Dedifferentiated amniotic fluid mesenchymal stem cell (primary cell): ENCODE results near the gene PLG.
"Not testable (repeated sequence)": the region's sequence is repeated elsewhere in the genome, so short reads cannot be mapped to it uniquely, and the experiment has no call there.

Source experiments
- DNase-seq: peaks from one replicate; pipeline ENCODE4 v3.0.0-alpha.2; 2016; ENCODE audit errors: extremely low spot score

PLG gene

DNA sequence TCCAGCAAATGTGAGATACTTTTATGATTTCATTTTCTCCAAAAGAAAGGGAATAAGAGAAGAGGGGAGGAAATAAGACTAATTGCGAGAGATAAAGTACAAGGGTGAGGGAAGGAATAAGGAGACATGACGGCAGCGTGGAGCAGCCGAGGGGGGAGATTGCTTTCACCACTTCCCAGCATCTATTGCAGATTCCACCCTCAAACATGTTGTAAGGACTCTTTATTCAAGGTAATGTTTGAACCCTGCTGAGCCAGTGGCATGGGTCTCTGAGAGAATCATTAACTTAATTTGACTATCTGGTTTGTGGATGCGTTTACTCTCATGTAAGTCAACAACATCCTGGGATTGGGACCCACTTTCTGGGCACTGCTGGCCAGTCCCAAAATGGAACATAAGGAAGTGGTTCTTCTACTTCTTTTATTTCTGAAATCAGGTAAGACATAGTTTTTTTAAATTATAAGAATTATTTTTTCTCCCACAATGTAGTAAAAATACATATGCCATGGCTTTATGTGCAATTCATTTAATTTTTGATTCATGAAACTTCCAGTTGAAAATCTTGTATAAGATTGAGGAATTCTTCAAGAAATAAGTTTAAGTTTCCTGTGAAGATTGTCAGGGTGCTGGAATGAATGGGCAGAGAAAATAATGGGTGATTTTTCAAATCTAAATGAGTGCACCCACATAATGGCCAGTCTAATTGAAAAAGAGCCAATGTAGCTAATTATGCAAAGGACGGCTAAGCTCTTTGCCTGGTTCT is at the start of gene PLG:
PLG (plus strand) TSS at position 327 of the 763 bp plus-strand sequence; CDS start at position 388, 61 bp downstream.
- not testable (repeated sequence) for DNase-seq

DNA sequence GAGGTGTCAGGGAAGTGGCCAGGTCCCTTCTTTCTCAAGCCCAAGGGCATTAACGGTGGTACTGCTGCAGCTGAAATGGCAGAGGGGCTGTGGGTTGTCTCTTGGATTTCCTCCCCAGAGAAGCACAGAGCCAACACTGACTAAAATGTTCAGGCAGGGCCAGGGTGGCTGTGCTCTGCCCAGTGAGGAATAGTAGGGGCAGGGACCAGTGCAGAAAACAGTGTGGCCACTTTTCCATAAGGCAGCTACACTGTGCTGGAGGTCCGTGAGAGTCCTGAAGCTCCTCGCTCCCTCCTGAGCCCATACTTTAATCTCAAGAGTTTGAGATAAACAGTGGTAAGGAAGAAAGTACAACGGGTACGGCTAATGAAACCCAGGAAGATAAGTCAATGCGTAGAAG is 42.5 kb upstream of the PLG start:
- no peak for DNase-seq

DNA sequence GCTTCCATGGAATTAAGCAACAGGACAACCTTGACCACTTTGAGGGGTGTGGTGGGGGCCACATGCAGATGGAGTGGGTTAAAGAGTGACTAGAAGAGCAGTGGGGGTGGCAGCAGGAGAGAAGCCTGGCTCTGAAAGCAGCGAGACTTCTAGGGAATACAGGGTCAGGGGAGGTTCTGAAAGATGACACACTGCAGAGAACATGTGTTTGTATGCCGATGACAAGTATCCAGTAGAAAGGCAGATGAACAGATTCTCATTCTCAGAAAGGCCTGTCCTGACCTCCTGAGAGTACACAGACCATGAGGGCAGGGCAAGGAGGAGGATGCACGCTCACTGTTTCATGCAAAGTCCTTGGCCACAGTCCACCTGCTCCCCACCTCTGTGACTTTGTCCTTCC is 40.8 kb upstream of the PLG start:
- no peak for DNase-seq

DNA sequence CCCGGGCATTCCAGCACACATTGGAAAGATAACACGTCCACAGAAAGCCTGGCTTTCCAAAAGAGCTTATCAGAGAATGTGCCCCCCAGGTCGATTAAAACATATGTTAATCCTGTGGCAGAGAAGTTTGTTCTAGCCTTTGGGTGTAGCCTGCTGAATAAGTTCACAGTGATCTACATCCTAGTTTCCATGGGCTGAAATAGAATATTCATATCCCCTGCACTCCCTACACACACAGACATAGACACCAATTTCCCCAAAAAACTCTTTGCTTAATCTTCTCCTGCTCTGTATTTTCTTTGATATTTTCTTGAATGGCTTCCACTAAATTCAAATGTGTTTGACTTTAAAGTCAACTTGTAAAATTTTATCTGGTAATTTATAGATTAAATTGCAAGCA is 39.6 kb upstream of the PLG start:
- DNase-seq = no peak

DNA sequence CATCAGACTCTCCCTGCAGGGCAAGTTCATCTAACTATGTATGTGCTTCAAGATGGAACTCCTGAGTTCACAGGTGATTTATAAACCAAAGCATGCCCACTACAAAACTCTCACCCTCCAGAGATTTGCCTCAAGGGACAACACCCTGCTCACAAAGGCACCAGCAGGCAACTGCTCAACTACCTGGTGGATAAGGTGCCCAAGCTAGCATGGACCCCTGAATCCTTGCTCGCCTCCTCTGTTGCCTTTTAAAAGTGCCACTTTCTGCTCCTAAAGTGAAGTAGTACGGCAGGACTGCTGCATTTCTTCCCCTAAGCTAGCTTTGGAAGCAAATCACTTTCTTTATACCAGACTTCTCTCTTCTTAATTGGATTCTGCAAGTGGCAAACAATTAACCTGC is 39.2 kb upstream of the PLG start:
- no peak for DNase-seq

DNA sequence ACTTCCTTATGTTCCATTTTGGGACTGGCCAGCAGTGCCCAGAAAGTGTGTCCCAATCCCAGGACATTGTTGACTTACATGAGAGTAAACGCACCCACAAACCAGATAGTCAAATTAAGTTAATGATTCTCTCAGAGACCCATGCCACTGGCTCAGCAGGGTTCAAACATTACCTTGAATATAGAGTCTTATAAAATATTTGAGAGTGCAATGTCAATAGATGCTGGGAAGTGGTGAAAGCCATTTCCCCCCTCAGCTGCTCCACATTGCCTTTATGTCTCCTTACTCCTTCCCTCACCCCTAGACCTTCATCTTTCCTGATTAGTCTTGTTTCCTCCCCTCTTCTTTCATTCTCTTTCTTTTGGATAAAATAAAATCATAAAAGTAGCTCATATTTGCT is 37.8 kb upstream of the PLG start, which contains the start of gene LPA:
LPA (minus strand) TSS at position 78 of the 400 bp plus-strand sequence; CDS start at position 17, 61 bp downstream.
- DNase-seq = not testable (repeated sequence)

DNA sequence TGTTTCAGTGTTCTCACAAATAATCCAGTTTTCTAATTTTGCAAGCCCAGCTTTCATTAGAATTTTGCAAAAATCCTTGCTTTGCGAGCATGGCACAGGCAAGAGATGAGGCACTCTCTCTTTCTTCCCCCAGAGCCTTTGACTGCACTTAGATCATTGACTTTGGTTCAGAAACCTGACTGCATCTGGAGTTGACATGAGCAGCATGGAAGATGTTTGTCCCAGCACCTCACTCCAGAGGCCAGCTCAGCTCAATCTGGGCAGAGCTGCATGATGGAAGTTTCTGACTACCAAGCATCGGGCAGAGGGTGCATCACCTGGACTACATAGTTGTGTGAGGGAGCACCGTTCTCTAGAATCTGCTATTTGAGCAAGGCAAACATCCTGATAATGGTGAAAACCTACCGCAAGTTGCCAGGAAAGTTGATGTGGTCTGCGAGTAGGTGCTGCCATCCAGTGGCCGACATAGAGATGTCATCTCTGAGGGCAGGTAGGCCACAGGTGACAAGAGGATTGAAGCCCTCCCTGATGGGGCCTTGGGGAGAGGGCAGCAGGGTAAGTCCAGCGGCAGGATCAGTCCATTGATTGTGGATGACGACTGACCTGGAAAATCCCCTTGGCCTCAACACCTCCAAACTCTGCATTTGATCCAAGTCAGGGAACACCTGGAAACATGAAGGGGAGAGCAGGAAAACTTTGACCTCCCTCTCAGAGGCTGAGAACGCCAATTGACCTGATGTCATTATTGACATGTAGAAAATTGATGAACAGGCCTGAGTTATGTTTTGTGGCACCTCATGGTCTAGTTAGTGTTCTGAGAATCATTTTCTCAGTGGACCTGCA is 34.2 kb upstream of the PLG start:
- no peak for DNase-seq

DNA sequence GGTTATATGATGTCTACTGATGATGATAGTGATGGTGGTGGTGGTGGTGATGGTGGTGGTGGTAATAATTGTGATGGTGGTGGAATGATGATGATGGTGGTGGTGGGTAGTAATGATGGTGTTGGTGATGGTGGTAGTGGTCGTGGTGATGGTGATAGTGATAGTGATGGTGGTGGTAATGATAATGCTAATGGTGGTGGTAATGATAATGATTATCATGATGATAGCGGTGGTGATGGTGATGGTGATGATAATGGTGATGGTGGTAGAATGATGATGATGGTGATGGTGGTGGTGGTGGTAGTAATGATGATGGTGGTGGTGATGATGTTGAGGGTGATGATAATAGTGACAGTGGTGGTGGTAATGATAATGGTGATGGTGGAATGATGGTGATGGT is 33.5 kb upstream of the PLG start:
- DNase-seq = no peak

DNA sequence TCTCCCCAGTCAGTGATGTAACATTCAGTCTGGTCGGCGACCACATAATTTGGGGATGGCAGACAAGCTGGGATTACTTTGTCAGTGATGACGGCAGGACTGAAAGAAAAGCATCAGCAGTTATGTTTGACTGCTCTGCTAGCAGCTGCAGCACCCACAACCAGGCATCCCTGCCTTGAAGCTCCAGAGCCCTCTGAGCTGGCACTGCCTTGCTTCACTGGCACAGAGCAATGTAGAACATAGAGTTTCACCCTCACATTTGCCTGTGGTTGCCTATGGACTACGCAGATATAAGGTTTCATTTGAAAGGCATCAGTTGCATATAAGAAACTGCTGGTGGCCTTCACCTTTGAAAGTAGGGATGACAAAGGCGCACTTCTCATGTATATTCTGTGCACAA is 25.6 kb upstream of the PLG start:
- not testable (repeated sequence) for DNase-seq

DNA sequence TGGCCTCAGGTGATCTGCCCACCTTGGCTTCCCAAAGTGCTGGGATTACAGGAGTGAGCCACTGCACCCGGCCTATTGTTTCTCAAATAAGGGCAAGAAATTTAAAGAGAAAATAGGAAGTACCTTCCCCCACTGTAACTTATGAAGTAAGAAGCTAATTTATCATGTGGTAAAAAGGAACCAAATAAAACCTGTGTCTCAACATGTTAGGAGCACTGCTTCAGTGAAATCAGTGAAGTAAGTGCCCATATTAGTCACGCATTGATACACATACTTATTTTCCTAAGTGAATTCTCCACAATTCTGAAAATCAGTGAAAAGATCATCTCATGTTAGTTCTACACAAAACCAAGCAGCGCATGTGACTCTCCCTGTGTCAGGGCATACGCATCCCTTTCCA is 23.8 kb upstream of the PLG start:
- DNase-seq = no peak

DNA sequence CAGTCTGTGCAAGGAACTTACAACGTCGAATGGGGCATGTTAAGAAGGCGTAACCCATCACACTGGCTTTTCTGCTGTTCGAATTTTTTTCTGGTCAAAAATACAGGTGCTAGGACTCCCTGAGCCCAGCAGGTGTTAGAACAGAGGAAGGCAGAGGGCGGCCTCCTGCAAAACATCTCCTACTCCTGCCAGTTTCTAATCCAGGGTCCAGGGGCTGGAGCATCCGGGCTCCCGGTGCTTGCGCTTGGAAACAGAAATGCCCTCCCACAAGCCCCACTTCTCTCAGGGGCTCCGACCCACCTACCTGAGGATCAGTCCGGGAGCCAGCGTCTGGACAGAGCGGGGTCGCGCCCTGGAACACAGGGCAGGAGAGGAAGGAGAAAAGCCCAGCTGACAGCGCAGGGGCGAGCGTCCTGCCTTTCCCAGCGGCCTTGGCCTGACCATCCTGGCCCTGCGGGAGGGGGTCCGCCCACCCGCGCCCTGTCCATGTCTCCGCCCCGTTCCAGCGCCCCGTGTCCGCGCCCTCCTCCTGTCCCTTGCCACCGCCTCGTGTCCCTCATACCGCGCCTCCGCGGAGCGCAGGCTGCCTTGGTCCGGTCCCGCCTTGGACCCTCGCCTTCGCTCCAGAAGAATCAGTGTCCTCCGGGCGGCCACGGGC is 23.2 kb upstream of the PLG start:
- DNase-seq = no peak

DNA sequence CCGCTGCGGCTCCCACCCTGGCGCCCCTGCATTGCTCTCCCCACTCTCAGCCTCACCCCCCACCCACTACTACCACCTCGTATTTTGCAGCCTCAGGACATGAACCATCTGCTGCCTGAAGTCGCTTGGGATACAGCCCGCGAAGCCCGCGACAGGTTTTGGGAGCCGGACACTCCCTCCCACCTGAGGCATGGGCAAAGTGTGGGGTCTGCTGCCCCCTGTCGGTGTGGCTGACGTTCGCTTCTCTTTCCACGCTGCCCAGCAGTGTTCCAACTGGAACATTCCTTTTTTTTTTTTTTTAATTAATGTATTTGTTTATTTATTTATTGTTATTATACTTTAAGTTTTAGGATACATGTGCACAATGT is 22.7 kb upstream of the PLG start:
- DNase-seq = no peak

DNA sequence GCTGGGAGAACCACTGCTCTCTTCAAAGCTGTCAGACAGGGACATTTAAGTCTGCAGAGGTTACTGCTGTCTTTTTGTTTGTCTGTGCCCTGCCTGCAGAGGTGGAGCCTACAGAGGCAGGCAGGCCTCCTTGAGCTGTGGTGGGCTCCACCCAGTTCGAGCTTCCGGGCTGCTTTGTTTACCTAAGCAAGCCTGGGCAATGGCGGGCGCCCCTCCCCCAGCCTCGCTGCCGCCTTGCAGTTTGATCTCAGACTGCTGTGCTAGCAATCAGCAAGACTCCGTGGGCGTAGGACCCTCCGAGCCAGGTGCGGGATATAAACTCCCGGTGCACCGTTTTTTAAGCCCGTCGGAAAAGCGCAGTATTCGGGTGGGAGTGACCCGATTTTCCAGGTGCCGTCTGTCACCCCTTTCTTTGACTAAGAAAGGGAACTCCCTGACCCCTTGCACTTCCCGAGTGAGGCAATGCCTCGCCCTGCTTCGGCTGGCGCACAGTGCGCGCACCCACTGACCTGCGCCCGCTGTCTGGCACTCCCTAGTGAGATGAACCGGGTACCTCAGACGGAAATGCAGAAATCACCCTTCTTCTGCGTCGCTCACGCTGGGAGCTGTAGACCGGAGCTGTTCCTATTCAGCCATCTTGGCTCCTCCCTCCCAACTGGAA is 16.8 kb upstream of the PLG start:
- not testable (repeated sequence) for DNase-seq

DNA sequence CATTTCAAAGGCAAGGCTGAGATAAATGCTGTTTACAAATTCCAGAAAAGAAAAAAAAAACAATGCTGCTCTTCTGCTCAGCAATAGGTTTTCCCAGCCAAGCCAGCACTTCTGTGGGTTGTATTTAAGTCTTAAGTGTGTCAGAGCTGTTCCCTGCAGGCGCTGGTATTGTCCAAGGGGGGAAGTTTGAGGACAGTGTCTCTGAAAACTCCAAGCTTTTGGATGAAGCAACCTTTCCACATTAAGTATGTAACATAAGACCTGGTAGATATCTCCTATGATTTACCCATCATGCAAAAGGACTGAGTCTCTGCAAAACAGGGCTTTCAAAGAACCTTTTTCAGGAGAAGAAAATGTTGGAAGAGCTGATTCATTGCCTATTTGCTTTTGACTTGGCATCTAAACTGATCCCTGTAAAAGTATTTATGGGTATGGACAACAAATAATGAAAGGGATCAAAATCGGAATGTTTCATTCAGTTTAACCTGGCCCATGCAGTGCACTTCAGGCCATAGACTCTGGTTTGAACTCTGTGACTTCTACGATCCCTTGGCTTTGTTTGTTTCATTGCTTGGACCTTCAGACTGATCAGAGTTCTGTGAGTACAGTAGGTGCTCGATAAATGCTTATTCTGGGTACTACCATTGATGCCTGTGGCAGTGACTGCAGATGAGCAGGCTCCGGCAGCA is 16.1 kb upstream of the PLG start:
- no peak for DNase-seq

DNA sequence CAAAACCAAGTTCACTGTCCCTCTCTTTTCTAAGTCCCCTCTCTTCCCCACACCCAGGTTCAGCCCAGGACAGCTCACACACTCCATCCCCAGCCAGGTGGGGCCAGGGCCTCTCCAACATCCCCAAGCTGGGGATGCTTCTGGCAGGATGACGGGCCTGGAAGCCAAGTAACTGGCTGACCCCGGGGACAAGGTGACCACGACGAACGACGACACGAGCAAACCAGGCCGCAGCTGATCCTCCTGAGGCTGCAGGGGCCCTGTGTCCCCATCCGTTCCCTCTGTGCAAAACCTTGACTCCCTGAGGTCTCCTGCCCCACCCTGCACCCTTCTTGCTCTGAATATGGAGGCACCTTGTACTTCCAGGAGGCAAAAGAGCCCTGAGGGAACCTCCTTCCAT is 11.6 kb upstream of the PLG start:
- DNase-seq = no peak

DNA sequence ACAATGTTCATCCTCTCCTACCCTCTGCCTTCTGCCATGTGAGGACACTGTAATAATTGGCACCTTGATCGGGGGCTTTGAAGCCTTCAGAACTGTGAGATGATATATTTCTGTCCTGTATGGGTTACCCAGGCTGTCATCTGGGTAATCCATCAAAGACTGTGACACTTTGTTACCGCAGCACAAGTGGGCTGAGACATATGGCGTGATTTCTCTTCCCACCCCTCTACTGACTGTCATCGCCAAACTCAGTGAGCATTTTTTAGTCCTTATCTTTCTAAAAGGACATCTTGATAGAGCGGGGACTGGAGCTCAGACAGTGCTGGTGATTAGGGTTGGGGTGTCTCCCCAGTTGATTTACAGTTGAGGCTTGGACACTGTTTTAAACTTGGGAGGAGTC is 10.4 kb upstream of the PLG start:
- no peak for DNase-seq

DNA sequence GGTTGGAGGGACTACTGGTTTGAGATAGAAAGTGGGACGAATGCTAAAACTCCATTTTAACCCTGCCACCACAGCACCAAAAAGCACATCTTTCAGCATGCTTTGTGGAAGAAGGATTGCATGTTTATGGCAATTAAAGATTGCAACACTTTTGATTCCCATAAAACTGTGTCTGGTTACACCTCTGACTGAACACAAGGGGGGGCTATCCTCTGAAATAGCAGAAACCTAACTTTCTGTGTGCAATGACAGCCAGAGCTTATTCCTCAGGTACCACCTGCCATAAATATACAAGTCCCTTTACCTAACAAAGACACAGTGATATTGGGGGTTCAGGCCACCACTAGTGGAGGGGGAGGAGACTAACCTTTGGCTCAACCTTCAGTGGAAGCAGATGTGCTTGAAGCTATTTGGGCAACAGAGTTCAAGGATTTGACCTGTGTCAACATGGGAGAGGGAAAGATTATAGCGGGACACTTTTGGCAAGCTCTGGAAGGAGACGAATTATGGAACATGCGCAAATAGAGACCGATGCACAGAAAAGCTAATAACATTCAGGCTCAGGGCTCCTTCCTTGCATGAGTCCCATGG is 9.6 kb upstream of the PLG start:
- no peak for DNase-seq

DNA sequence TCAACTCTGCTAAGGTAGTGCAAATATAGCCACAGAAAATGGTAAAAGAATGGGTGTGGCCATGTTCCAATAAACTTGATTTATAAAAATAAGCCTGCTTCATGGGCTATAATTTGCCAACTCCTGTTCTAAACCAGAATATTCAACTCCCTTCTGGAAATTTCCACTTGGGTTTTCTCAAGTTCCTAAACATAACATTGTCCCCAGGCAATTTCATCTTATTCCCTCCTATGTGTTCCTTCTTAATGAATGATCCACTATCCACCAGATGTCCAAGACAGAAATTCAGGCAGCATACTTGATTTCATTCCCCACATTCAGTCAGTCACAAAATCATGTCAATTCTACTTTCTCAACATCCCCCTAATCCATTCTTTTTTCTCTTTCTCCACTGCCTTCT is 7.0 kb upstream of the PLG start:
- not testable (repeated sequence) for DNase-seq

DNA sequence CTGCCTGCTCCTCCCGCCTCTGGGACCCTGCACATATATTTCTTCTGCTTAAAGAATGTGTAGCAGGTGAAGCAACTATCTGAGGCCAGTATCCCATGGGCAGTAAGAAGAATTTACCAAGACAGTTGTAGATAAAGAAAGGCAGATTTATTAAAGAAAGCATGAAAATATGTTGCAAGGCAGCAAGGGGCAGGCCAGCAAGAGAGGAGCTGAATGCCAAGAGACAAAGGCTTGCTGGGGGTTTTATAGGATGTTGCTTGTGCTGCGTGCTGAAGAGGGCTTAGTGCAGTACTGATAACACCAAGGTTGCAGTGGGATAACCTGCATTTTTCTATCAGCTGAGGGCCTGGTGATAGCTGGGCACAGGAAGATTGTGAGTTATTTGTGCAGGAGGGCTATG is 6.4 kb upstream of the PLG start:
- not testable (repeated sequence) for DNase-seq

DNA sequence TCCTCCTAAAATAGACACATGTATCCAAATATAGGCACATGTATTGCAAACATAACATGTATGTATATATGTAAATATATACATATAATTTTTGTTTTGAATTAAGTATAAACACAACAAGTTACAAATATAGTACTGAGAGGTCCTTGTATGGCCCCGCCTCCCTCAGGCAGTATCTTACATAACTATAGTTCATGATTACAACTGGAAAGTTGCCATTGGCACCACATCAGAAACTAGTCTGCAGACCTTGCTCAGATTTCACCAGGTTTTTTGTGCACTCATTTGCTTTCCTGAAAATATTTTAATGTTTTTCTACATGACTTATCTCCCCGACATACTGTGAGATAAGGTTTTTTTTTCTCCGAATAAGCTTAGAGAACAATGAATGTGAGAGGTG is 5.2 kb upstream of the PLG start:
- DNase-seq = not testable (repeated sequence)

DNA sequence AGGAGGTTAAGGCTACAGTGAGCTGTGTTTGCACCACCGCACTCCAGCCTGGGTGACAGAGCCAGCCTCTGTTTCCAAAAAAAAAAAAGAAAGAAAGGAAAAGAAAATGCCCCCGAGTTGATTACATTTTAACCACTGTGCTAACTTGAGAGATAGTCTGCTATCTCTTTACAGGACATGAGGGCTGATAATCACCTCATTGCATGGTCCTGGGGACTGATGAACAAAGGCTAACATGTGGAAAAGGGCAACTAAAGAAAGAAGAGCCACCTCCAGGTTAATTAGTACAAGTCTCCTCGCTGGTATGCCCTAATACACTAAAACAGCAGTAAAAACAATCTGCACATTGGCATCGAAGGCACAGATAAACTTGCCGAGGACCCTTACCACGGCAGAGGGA is 4.2 kb upstream of the PLG start:
- DNase-seq = no peak
